ENCODE data around the gene SLC44A2.

SLC44A2 gene

GRCh38 chr19:10583036-10583776, 42.1 kb upstream of the SLC44A2 start:
- no peak for DNase-seq
- Histone ChIP-seq H2BK5ac (ENCODE audit: low read depth, low read length, poor library complexity, severe bottlenecking) (no peak overlapping the region), H2BK120ac (ENCODE audit: low read depth, low read length) (no peak overlapping the region), H3K4me3 (ENCODE audit: insufficient read depth in 1 of 2, low read depth in 1 of 2, low read length in 2 of 2) (no peak overlapping the region), H3K4ac (ENCODE audit: low read depth in 1 of 2, low read length in 2 of 2) (no peak overlapping the region), H3K79me1 (replicated peaks; ENCODE audit: low read length, poor library complexity, severe bottlenecking) (no peaks in the 10 kb centered on the region), H4K91ac (ENCODE audit: low read length) (no peak overlapping the region), H2BK15ac (ENCODE audit: low read depth, poor library complexity, severe bottlenecking) (no peak overlapping the region), H3K4me1 (ENCODE audit: control insufficient read depth, insufficient read depth, low read depth, low read length) (peaks cover 7% of the 10 kb centered on the region), H3K9me3 (ENCODE audit: control insufficient read depth, low read length) (no peaks in the 10 kb centered on the region), H3K23ac (ENCODE audit: low read length in 2 of 2) (no peak overlapping the region), H4K8ac (ENCODE audit: low read length) (no peak overlapping the region), H3K36me3 (ENCODE audit: control insufficient read depth in 1 of 2, insufficient read depth in 2 of 2, low read depth in 1 of 2, low read length in 2 of 2) (no peaks in the 10 kb centered on the region), H2BK12ac (ENCODE audit: low read length in 2 of 2) (no peak overlapping the region), H3K18ac (ENCODE audit: low read depth in 1 of 2, low read length in 2 of 2) (no peak overlapping the region), H2AFZ (ENCODE audit: low read depth, low read length) (no peak overlapping the region), H3K4me2 (ENCODE audit: low read length, poor library complexity, severe bottlenecking) (no peak overlapping the region), H2AK5ac (ENCODE audit: low read length, severe bottlenecking) (no peak overlapping the region), H3K27ac (ENCODE audit: low read length, poor library complexity, severe bottlenecking) (no peak overlapping the region), H3K27me3 (ENCODE audit: control insufficient read depth in 1 of 2, insufficient read depth in 1 of 2, low read length in 2 of 2) (peaks cover 24 to 37% of the 10 kb centered on the region in 2 experiments), H3K9ac (ENCODE audit: low read length) (no peak overlapping the region), H3K14ac (ENCODE audit: low read length in 2 of 2) (no peak overlapping the region)
- 96% methylated on average over 8 of the region's 9 CpGs for WGBS

GRCh38 chr19:10586396-10586795, 39.0 kb upstream of the SLC44A2 start:
- H3K4me3 ChIP-seq (ENCODE audit: insufficient read depth in 1 of 2, low read depth in 1 of 2, low read length in 2 of 2) = no peak overlapping the region
- H4K91ac ChIP-seq (ENCODE audit: low read length) = no peak overlapping the region
- H2BK15ac ChIP-seq (ENCODE audit: low read depth, poor library complexity, severe bottlenecking) = no peak overlapping the region
- H3K9me3 ChIP-seq (ENCODE audit: control insufficient read depth, low read length) = no peaks in the 10 kb centered on the region
- no peak overlapping the region for H3K14ac ChIP-seq (ENCODE audit: low read length in 2 of 2)
- no peak overlapping the region for H2BK120ac ChIP-seq (ENCODE audit: low read depth, low read length)
- no peak overlapping the region for H3K27ac ChIP-seq (ENCODE audit: low read length, poor library complexity, severe bottlenecking)
- WGBS = 86% methylated on average over 6 of the region's 6 CpGs
- H3K4me1 ChIP-seq (ENCODE audit: control insufficient read depth, insufficient read depth, low read depth, low read length) = peaks cover 4% of the 10 kb centered on the region
- H3K27me3 ChIP-seq (ENCODE audit: control insufficient read depth in 1 of 2, insufficient read depth in 1 of 2, low read length in 2 of 2) = peaks cover 24 to 39% of the 10 kb centered on the region in 2 experiments
- H2BK5ac ChIP-seq (ENCODE audit: low read depth, low read length, poor library complexity, severe bottlenecking) = no peak overlapping the region
- no peak overlapping the region for H2AFZ ChIP-seq (ENCODE audit: low read depth, low read length)
- no peak overlapping the region for H4K8ac ChIP-seq (ENCODE audit: low read length)
- no peak overlapping the region for H3K4ac ChIP-seq (ENCODE audit: low read depth in 1 of 2, low read length in 2 of 2)
- no peak overlapping the region for H2AK5ac ChIP-seq (ENCODE audit: low read length, severe bottlenecking)
- DNase-seq = no peak
- H3K18ac ChIP-seq (ENCODE audit: low read depth in 1 of 2, low read length in 2 of 2) = no peak overlapping the region
- H3K36me3 ChIP-seq (ENCODE audit: control insufficient read depth in 1 of 2, insufficient read depth in 2 of 2, low read depth in 1 of 2, low read length in 2 of 2) = no peaks in the 10 kb centered on the region
- no peak overlapping the region for H2BK12ac ChIP-seq (ENCODE audit: low read length in 2 of 2)
- H3K79me1 ChIP-seq (replicated peaks; ENCODE audit: low read length, poor library complexity, severe bottlenecking) = no peaks in the 10 kb centered on the region
- no peak overlapping the region for H3K4me2 ChIP-seq (ENCODE audit: low read length, poor library complexity, severe bottlenecking)
- H3K23ac ChIP-seq (ENCODE audit: low read length in 2 of 2) = no peak overlapping the region
- no peak overlapping the region for H3K9ac ChIP-seq (ENCODE audit: low read length)

DNA sequence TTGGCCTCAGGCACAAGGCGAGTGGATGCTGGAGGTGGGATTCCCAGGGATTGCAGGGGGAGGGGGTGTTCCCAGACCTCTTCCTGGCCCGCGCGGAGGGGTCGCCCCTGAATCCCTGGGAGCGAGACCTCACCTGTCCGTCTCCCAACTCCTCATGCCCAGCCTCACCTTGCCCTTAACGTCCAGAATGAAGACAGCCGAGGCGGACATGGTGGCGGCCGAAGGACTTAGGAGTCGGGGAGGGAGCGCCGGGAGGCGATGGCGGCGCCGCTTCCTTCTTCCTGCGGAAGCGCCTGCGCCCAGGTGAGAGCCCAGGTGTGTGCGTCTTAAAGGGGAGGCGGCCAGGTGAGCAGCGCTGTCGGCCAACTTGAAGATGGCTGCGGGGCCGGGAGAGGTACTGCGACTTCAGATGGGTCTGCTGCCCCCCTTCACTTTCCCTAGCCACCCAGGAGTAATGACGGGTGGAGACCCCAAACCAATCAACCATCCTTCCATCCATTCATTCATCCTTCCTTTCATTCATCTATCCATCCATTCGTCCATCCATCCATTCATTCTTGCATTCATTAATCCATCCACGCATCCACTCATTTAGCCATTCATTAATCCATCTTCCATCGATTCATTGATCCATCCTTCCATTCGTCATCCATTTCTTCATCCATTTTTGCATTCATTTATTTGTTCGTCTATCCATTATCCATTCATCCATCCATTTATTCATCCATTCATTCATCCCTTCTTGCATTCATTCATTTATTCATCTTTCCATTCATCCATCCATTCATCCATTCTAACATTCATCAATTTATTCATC, 38.1 kb upstream of the SLC44A2 start, which contains the start of gene AP1M2:
AP1M2 (minus strand) TSS at position 291 of the 817 bp plus-strand sequence; CDS start at position 210, 81 bp downstream.
- 16% methylated on average over 34 of the region's 35 CpGs for WGBS
- Histone ChIP-seq H3K79me1 (replicated peaks; ENCODE audit: low read length, poor library complexity, severe bottlenecking) (no peaks in the 10 kb centered on the region), H3K9me3 (ENCODE audit: control insufficient read depth, low read length) (no peaks in the 10 kb centered on the region), H2BK5ac (ENCODE audit: low read depth, low read length, poor library complexity, severe bottlenecking) (no peak within 1 kb of the TSS), H3K9ac (ENCODE audit: low read length) (no peak within 1 kb of the TSS), H2BK120ac (ENCODE audit: low read depth, low read length) (no peak within 1 kb of the TSS), H2BK12ac (ENCODE audit: low read length in 2 of 2) (no peak within 1 kb of the TSS), H3K23ac (ENCODE audit: low read length in 2 of 2) (no peak within 1 kb of the TSS), H3K36me3 (ENCODE audit: control insufficient read depth in 1 of 2, insufficient read depth in 2 of 2, low read depth in 1 of 2, low read length in 2 of 2) (no peaks in the 10 kb centered on the region), H3K27me3 (ENCODE audit: control insufficient read depth in 1 of 2, insufficient read depth in 1 of 2, low read length in 2 of 2) (peaks cover 24 to 34% of the 10 kb centered on the region in 2 experiments), H2AFZ (ENCODE audit: low read depth, low read length) (no peak within 1 kb of the TSS), H4K8ac (ENCODE audit: low read length) (no peak within 1 kb of the TSS), H3K4me2 (ENCODE audit: low read length, poor library complexity, severe bottlenecking) (peak within 1 kb of the TSS; percentile 32), H3K27ac (ENCODE audit: low read length, poor library complexity, severe bottlenecking) (no peak within 1 kb of the TSS), H3K4me1 (ENCODE audit: control insufficient read depth, insufficient read depth, low read depth, low read length) (peaks cover 4% of the 10 kb centered on the region), H2BK15ac (ENCODE audit: low read depth, poor library complexity, severe bottlenecking) (no peak within 1 kb of the TSS), H3K18ac (ENCODE audit: low read depth in 1 of 2, low read length in 2 of 2) (no peak within 1 kb of the TSS), H3K14ac (ENCODE audit: low read length in 2 of 2) (peak within 1 kb of the TSS in 1 of 2 experiments; percentile 37), H2AK5ac (ENCODE audit: low read length, severe bottlenecking) (no peak within 1 kb of the TSS), H4K91ac (ENCODE audit: low read length) (no peak within 1 kb of the TSS), H3K4me3 (ENCODE audit: insufficient read depth in 1 of 2, low read depth in 1 of 2, low read length in 2 of 2) (no peak within 1 kb of the TSS), H3K4ac (ENCODE audit: low read depth in 1 of 2, low read length in 2 of 2) (no peak within 1 kb of the TSS)
- DNase-seq = no peak

DNA sequence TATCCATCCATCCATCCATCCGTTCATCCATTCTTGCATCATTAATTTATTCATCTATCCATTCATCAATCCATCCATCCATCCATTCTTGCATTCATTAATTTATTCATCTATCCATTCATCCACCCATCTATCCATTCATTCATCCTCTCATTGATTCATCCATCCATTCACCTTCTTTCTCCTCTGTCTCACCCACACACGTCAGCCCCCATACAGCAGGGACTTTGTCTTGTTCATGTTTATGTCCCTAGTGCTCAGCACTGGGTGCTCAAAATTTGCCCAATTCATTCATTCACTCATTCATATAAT, 37.6 kb upstream of the SLC44A2 start:
- peaks cover 24 to 34% of the 10 kb centered on the region in 2 experiments for H3K27me3 ChIP-seq (ENCODE audit: control insufficient read depth in 1 of 2, insufficient read depth in 1 of 2, low read length in 2 of 2)
- H3K79me1 ChIP-seq (replicated peaks; ENCODE audit: low read length, poor library complexity, severe bottlenecking) = no peaks in the 10 kb centered on the region
- DNase-seq = no peak
- H2BK15ac ChIP-seq (ENCODE audit: low read depth, poor library complexity, severe bottlenecking) = no peak overlapping the region
- no peaks in the 10 kb centered on the region for H3K9me3 ChIP-seq (ENCODE audit: control insufficient read depth, low read length)
- no peak overlapping the region for H3K4me3 ChIP-seq (ENCODE audit: insufficient read depth in 1 of 2, low read depth in 1 of 2, low read length in 2 of 2)
- no peak overlapping the region for H3K27ac ChIP-seq (ENCODE audit: low read length, poor library complexity, severe bottlenecking)
- no peak overlapping the region for H4K8ac ChIP-seq (ENCODE audit: low read length)
- no peak overlapping the region for H3K9ac ChIP-seq (ENCODE audit: low read length)
- no peak overlapping the region for H2AK5ac ChIP-seq (ENCODE audit: low read length, severe bottlenecking)
- no peak overlapping the region for H3K14ac ChIP-seq (ENCODE audit: low read length in 2 of 2)
- H3K4ac ChIP-seq (ENCODE audit: low read depth in 1 of 2, low read length in 2 of 2) = no peak overlapping the region
- H3K4me1 ChIP-seq (ENCODE audit: control insufficient read depth, insufficient read depth, low read depth, low read length) = peaks cover 4% of the 10 kb centered on the region
- H4K91ac ChIP-seq (ENCODE audit: low read length) = no peak overlapping the region
- no peak overlapping the region for H3K18ac ChIP-seq (ENCODE audit: low read depth in 1 of 2, low read length in 2 of 2)
- H2BK12ac ChIP-seq (ENCODE audit: low read length in 2 of 2) = no peak overlapping the region
- H3K23ac ChIP-seq (ENCODE audit: low read length in 2 of 2) = no peak overlapping the region
- H3K4me2 ChIP-seq (ENCODE audit: low read length, poor library complexity, severe bottlenecking) = no peak overlapping the region
- 92% methylated on average over 2 of the region's 2 CpGs for WGBS
- no peak overlapping the region for H2AFZ ChIP-seq (ENCODE audit: low read depth, low read length)
- H2BK120ac ChIP-seq (ENCODE audit: low read depth, low read length) = no peak overlapping the region
- no peaks in the 10 kb centered on the region for H3K36me3 ChIP-seq (ENCODE audit: control insufficient read depth in 1 of 2, insufficient read depth in 2 of 2, low read depth in 1 of 2, low read length in 2 of 2)
- H2BK5ac ChIP-seq (ENCODE audit: low read depth, low read length, poor library complexity, severe bottlenecking) = no peak overlapping the region

Data from mesenchymal stem cell (in vitro differentiated cells and primary cell).